H9 (cell line): ENCODE data around the gene WDFY3. TPM values are rescaled to one million over a fixed set of nuclear protein-coding genes. Genes with fewer than 3 reads are reported as not detected.
A peak's percentile ranks its signal among the peaks of the same experiment; 100 is the strongest.

ENCODE experiments used
- DNase-seq: peaks from one replicate; pipeline ENCODE4 v3.0.0-alpha.2; 2017
- H2AFZ ChIP-seq: one replicate; pipeline ENCODE4 v1.6.1; 2013; ENCODE audit warnings: mild to moderate bottlenecking, low read length, control low read depth, moderate library complexity
- H2AK5ac ChIP-seq: 2 replicates; pipeline ENCODE4 v1.6.1; 2013; ENCODE audit warnings: low read length, control low read depth, mixed read lengths; ENCODE audit not compliant: insufficient read length
- H2BK120ac ChIP-seq: one replicate; pipeline ENCODE4 v1.6.1; 2013; ENCODE audit warnings: low read depth, mild to moderate bottlenecking, low read length, control low read depth, inconsistent platforms; ENCODE audit not compliant: poor library complexity, severe bottlenecking
- H2BK12ac ChIP-seq: 2 replicates; pipeline ENCODE4 v1.6.1; 2013; ENCODE audit warnings: low read length, control low read depth, mixed read lengths, low read depth; ENCODE audit not compliant: insufficient read length
- H2BK15ac ChIP-seq: 2 replicates; pipeline ENCODE4 v1.6.1; 2013; ENCODE audit warnings: low read depth, low read length, control low read depth
- H2BK20ac ChIP-seq: one replicate; pipeline ENCODE4 v1.6.1; 2013; ENCODE audit warnings: low read depth, mild to moderate bottlenecking, low read length, control low read depth, inconsistent platforms; ENCODE audit not compliant: poor library complexity, severe bottlenecking
- H2BK5ac ChIP-seq: 2 replicates; pipeline ENCODE4 v1.6.1; 2013; ENCODE audit warnings: low read length, control low read depth, mixed read lengths; ENCODE audit not compliant: insufficient read length
- H3K14ac ChIP-seq: 2 replicates; pipeline ENCODE4 v1.6.1; 2013; ENCODE audit warnings: low read length, control low read depth; ENCODE audit not compliant: insufficient read depth
- H3K18ac ChIP-seq: 2 replicates; pipeline ENCODE4 v1.6.1; 2013; ENCODE audit warnings: low read depth, mild to moderate bottlenecking, mixed read lengths, low read length, control low read depth; ENCODE audit not compliant: insufficient read length
- H3K23ac ChIP-seq: 2 replicates; pipeline ENCODE4 v1.6.1; 2013; ENCODE audit warnings: low read length, control low read depth, mixed read lengths, low read depth; ENCODE audit not compliant: insufficient read length
- H3K23me2 ChIP-seq: 2 replicates; pipeline ENCODE4 v1.6.1; 2013; ENCODE audit warnings: low read depth, mild to moderate bottlenecking, mixed read lengths, low read length, control low read depth; ENCODE audit not compliant: insufficient read length, poor library complexity, severe bottlenecking
- H3K27ac ChIP-seq: 2 replicates; pipeline ENCODE4 v1.5.1; 2013; ENCODE audit warnings: low read length, control low read depth, mixed read lengths, low read depth; ENCODE audit not compliant: insufficient read length
- H3K27me3 ChIP-seq: 2 replicates; pipeline ENCODE4 v1.6.1; 2013; ENCODE audit warnings: low read length, control low read depth, inconsistent platforms; ENCODE audit not compliant: insufficient read depth
- H3K4ac ChIP-seq: 2 replicates; pipeline ENCODE4 v1.6.1; 2013; ENCODE audit warnings: low read depth, mild to moderate bottlenecking, control low read depth, inconsistent platforms, low read length, moderate library complexity
- H3K4me1 ChIP-seq: 2 replicates; pipeline ENCODE4 v1.6.1; 2013; ENCODE audit warnings: low read length, control low read depth, inconsistent platforms; ENCODE audit not compliant: insufficient read depth
- H3K4me2 ChIP-seq: 2 replicates; pipeline ENCODE4 v1.6.1; 2013; ENCODE audit warnings: low read length, control low read depth, mixed read lengths; ENCODE audit not compliant: insufficient read length, insufficient read depth
- H3K56ac ChIP-seq: 2 replicates; pipeline ENCODE4 v1.6.1; 2013; ENCODE audit warnings: low read depth, mild to moderate bottlenecking, mixed read lengths, low read length, control low read depth; ENCODE audit not compliant: insufficient read length
- H3K79me1 ChIP-seq: 2 replicates; pipeline ENCODE4 v1.6.1; 2013; ENCODE audit warnings: low read depth, mild to moderate bottlenecking, moderate library complexity, low read length, control low read depth, inconsistent platforms; ENCODE audit not compliant: insufficient read depth, poor library complexity, severe bottlenecking
- H3K79me2 ChIP-seq: 2 replicates; pipeline ENCODE4 v1.6.1; 2013; ENCODE audit warnings: low read length, control low read depth, inconsistent platforms; ENCODE audit not compliant: insufficient read depth
- H3K9ac ChIP-seq: 2 replicates; pipeline ENCODE4 v1.6.1; 2013; ENCODE audit warnings: low read length, control low read depth, mixed read lengths; ENCODE audit not compliant: insufficient read length; ENCODE audit errors: extremely low read depth
- H3K9me3 ChIP-seq: one replicate; pipeline ENCODE4 v1.6.1; 2013; ENCODE audit warnings: low read depth, low read length, inconsistent platforms; ENCODE audit not compliant: control insufficient read depth
- H3T11ph ChIP-seq: one replicate; pipeline ENCODE4 v1.6.1; 2013; ENCODE audit warnings: mild to moderate bottlenecking, low read length, control low read depth, inconsistent platforms
- H4K20me1 ChIP-seq: one replicate; pipeline ENCODE4 v1.6.1; 2013; ENCODE audit not compliant: control insufficient read depth, insufficient read length, insufficient read depth
- H4K5ac ChIP-seq: 2 replicates; pipeline ENCODE4 v1.6.1; 2013; ENCODE audit warnings: low read depth, mild to moderate bottlenecking, mixed read lengths, low read length, control low read depth; ENCODE audit not compliant: insufficient read length
- H4K8ac ChIP-seq: replicated peaks from 2 replicates; pipeline ENCODE4 v1.6.1; 2013; ENCODE audit warnings: low read length, control low read depth, mixed read lengths, low read depth; ENCODE audit not compliant: insufficient read length
- H4K91ac ChIP-seq: 2 replicates; pipeline ENCODE4 v1.6.1; 2013; ENCODE audit warnings: low read depth, mild to moderate bottlenecking, moderate library complexity, mixed read lengths, low read length, control low read depth; ENCODE audit not compliant: insufficient read length
- H3K27ac Mint-ChIP-seq, 3 experiments: 2 replicates in 2 of 3; 3 replicates in 1 of 3; pipeline ENCODE4 v1.8.0; 2020 to 2021; ENCODE audit warnings: mixed read lengths in 3 of 3, mild to moderate bottlenecking in 1 of 3, moderate library complexity in 1 of 3
- H3K27me3 Mint-ChIP-seq: 2 replicates; pipeline ENCODE4 v1.8.0; 2021; ENCODE audit warnings: low read depth, mild to moderate bottlenecking, moderate library complexity, mixed read lengths
- H3K36me3 Mint-ChIP-seq, 3 experiments: 2 replicates in 2 of 3; 3 replicates in 1 of 3; pipeline ENCODE4 v1.8.0; 2020 to 2021; ENCODE audit warnings: low read depth in 3 of 3, mixed read lengths in 3 of 3; ENCODE audit not compliant: insufficient read depth in 1 of 3
- H3K4me1 Mint-ChIP-seq, 2 experiments: 2 replicates each; pipeline ENCODE4 v1.8.0; 2020; ENCODE audit warnings: mixed read lengths in 2 of 2
- H3K4me3 Mint-ChIP-seq, 2 experiments: 2 replicates in 1 of 2; 3 replicates in 1 of 2; pipeline ENCODE4 v1.8.0; 2020 to 2021; ENCODE audit warnings: mild to moderate bottlenecking in 2 of 2, mixed read lengths in 2 of 2, moderate library complexity in 1 of 2
- H3K9me3 Mint-ChIP-seq, 2 experiments: 2 replicates in 1 of 2; 3 replicates in 1 of 2; pipeline ENCODE4 v1.8.0; 2020; ENCODE audit warnings: mild to moderate bottlenecking in 2 of 2, mixed read lengths in 2 of 2, moderate library complexity in 1 of 2
- CTCF ChIP-seq: fragments of 200-600 bp; sonication (generic); conservative IDR thresholded peaks from 3 replicates; pipeline ENCODE4 v1.8.0; 2021; ENCODE audit warnings: antibody characterized with exemption, mild to moderate bottlenecking
- WGBS: extraction: QIAGEN DNeasy Blood & Tissue Kit; methylation state at CpG from one replicate; pipeline ENCODE4 v1.1.7; 2013; ENCODE audit warnings: missing lambda C conversion rate, low lambda C conversion rate, mixed read lengths; ENCODE audit not compliant: insufficient read length; ENCODE audit errors: extremely low coverage; 5-methylcytosine and 5-hydroxymethylcytosine counted together
- total RNA-seq: library from RNA; stranded (reverse); gene quantifications from 2 replicates; pipeline ENCODE4 v1.2.1, GENCODE V29; 2021

The WDFY3 gene
- total RNA-seq, 1 experiment from 2014 or later: 54.6 TPM

- Mint-ChIP-seq H3K9me3 (no peaks in the 10 kb centered on the region), H3K4me3 (peak overlapping the region; percentile 27 to 50; a peak in 3 of 5 replicates), H3K36me3 (0 out of 7 replicates have a peak, but pooled peaks cover 0 to under 1% (median 0%) of the 10 kb centered on the region in 3 experiments), H3K27ac (peak overlapping the region; percentile 90 to 98 (median 94)), H3K27me3 (no peaks in the 10 kb centered on the region), H3K4me1 (peaks cover 49 to 59% of the 10 kb centered on the region in 2 experiments)
- H3K4ac ChIP-seq: no peak overlapping the region; the same call in 1 of the 2 replicates
- no peaks in the 10 kb centered on the region for H3K79me1 ChIP-seq
- peak overlapping the region; percentile 37 for H2AK5ac ChIP-seq
- DNase-seq: peak; percentile 70
- H2BK5ac ChIP-seq: no peak overlapping the region
- peak overlapping the region; percentile 99 for H2BK12ac ChIP-seq
- H2BK15ac ChIP-seq: no peak overlapping the region
- H4K8ac ChIP-seq: no peak overlapping the region
- peak overlapping the region; percentile 76 for H3T11ph ChIP-seq
- H3K4me2 ChIP-seq: peak overlapping the region; percentile 77
- H3K9me3 ChIP-seq: no peaks in the 10 kb centered on the region
- H3K27me3 ChIP-seq: no peaks in the 10 kb centered on the region
- peaks cover 5% of the 10 kb centered on the region; the same call in 1 of the 2 replicates for H3K79me2 ChIP-seq
- H4K5ac ChIP-seq: no peak overlapping the region
- no peaks in the 10 kb centered on the region for H4K20me1 ChIP-seq
- H2BK120ac ChIP-seq: no peak overlapping the region
- H3K27ac ChIP-seq: peak overlapping the region; percentile 98
- no peak overlapping the region for H3K23ac ChIP-seq
- peak overlapping the region; percentile 93 for H3K18ac ChIP-seq
- H3K56ac ChIP-seq: no peak overlapping the region
- no peak overlapping the region for H4K91ac ChIP-seq
- H3K4me1 ChIP-seq: peaks cover 10% of the 10 kb centered on the region
- peak overlapping the region; percentile 92; the same call in 1 of the 2 replicates for H3K14ac ChIP-seq
- TF ChIP-seq CTCF: no peak
- no peak overlapping the region for H3K9ac ChIP-seq
- H2BK20ac ChIP-seq: peak overlapping the region; percentile 90
- no CpG with 5 or more reads among the region's 2 CpGs for WGBS
- H3K23me2 ChIP-seq: no peaks in the 10 kb centered on the region
- H2AFZ ChIP-seq: no peak overlapping the region
Observed at GRCh38 chr4:84870398-84871163, 95.9 kb downstream of the WDFY3 start.
